Neural cell (in vitro differentiated cells): ENCODE data around the gene ISG15. TPM values are rescaled to one million over a fixed set of nuclear protein-coding genes. Genes with fewer than 3 reads are reported as not detected.

Experiments used
- H2AFZ ChIP-seq: fragments of 200-600, 300-800 bp; sonication (generic), shearing (Covaris generic); 2 replicates; pipeline ENCODE4 v1.6.0; 2014; ENCODE audit warnings: low read depth, mild to moderate bottlenecking, antibody characterized with exemption, low read length, moderate library complexity
- H3F3A ChIP-seq: fragments of 200-600 bp; shearing (Covaris generic); 2 replicates; pipeline ENCODE4 v1.6.1; 2016; ENCODE audit warnings: mild to moderate bottlenecking, moderate library complexity, mixed read lengths, antibody characterized with exemption, low read length; ENCODE audit not compliant: insufficient read depth, poor library complexity, severe bottlenecking
- H3K27ac ChIP-seq: fragments of 200-600, 300-800 bp; sonication (generic), shearing (Covaris generic); 2 replicates; pipeline ENCODE4 v1.5.1; 2014; ENCODE audit warnings: mild to moderate bottlenecking, low read length, moderate library complexity
- H3K27me3 ChIP-seq: fragments of 300-800, 200-600 bp; sonication (generic), shearing (Covaris generic); 2 replicates; pipeline ENCODE4 v1.6.0; 2014; ENCODE audit warnings: mild to moderate bottlenecking, low read depth, low read length, moderate library complexity; ENCODE audit not compliant: insufficient read depth
- H3K36me3 ChIP-seq: fragments of 300-800, 200-600 bp; sonication (generic), shearing (Covaris generic); 2 replicates; pipeline ENCODE4 v1.5.1; 2014; ENCODE audit warnings: mild to moderate bottlenecking, antibody characterized with exemption, low read length, moderate library complexity; ENCODE audit not compliant: insufficient read depth
- H3K4me2 ChIP-seq: fragments of 300-800, 200-600 bp; sonication (generic), shearing (Covaris generic); 2 replicates; pipeline ENCODE4 v1.6.0; 2014; ENCODE audit warnings: mild to moderate bottlenecking, low read length
- H3K4me3 ChIP-seq: fragments of 300-800, 200-600 bp; sonication (generic), shearing (Covaris generic); 2 replicates; pipeline ENCODE4 v1.5.1; 2014; ENCODE audit warnings: mild to moderate bottlenecking, low read length, moderate library complexity
- H3K79me2 ChIP-seq: fragments of 200-600 bp; shearing (Covaris generic); replicated peaks from 2 replicates; pipeline ENCODE4 v1.6.0; 2014; ENCODE audit warnings: mild to moderate bottlenecking, low read length, moderate library complexity; ENCODE audit not compliant: insufficient read depth
- H3K9ac ChIP-seq: fragments of 300-800, 200-600 bp; sonication (generic), shearing (Covaris generic); 2 replicates; pipeline ENCODE4 v1.6.1; 2016; ENCODE audit warnings: mild to moderate bottlenecking, low read length, mixed read lengths
- H3K9me2 ChIP-seq: fragments of 200-600 bp; shearing (Covaris generic); 2 replicates; pipeline ENCODE4 v1.6.1; 2016; ENCODE audit warnings: mild to moderate bottlenecking, low read length, mixed read lengths; ENCODE audit not compliant: insufficient read depth
- H3K9me3 ChIP-seq: fragments of 200-600, 300-800 bp; sonication (generic), shearing (Covaris generic); 2 replicates; pipeline ENCODE4 v1.6.1; 2016; ENCODE audit warnings: mild to moderate bottlenecking, mixed run types, low read length, moderate library complexity, mixed read lengths
- H4K20me1 ChIP-seq: fragments of 200-600 bp; shearing (Covaris generic); 2 replicates; pipeline ENCODE4 v1.6.1; 2016; ENCODE audit warnings: mild to moderate bottlenecking, mixed run types; ENCODE audit not compliant: insufficient read depth
- EP300 ChIP-seq: fragments of 450-650 bp; conservative IDR thresholded peaks from 2 replicates; pipeline ENCODE4 v1.6.1; 2014; ENCODE audit warnings: antibody characterized with exemption, mild to moderate bottlenecking, moderate library complexity; ENCODE audit not compliant: poor library complexity, severe bottlenecking
- EZH2 ChIP-seq: fragments of 200-600, 300-800 bp; shearing (Covaris generic), sonication (generic); IDR thresholded peaks from 2 replicates; pipeline ENCODE4 v1.6.1; 2014; ENCODE audit warnings: antibody characterized with exemption, low read length, borderline replicate concordance, mild to moderate bottlenecking; ENCODE audit not compliant: insufficient read depth, poor library complexity, severe bottlenecking
- MXI1 ChIP-seq: fragments of 450-650 bp; conservative IDR thresholded peaks from 2 replicates; pipeline ENCODE4 v1.6.1; 2014; ENCODE audit warnings: antibody characterized with exemption, mild to moderate bottlenecking; ENCODE audit not compliant: poor library complexity, severe bottlenecking
- POLR2AphosphoS5 ChIP-seq: IDR thresholded peaks from 2 replicates; pipeline ENCODE4 v1.6.1; 2012
- RAD21 ChIP-seq: fragments of 450-650 bp; conservative IDR thresholded peaks from 2 replicates; pipeline ENCODE4 v1.6.1; 2014; ENCODE audit warnings: antibody characterized with exemption, mild to moderate bottlenecking, moderate library complexity
- SMC3 ChIP-seq: fragments of 450-650 bp; conservative IDR thresholded peaks from 2 replicates; pipeline ENCODE4 v1.6.1; 2014; ENCODE audit warnings: antibody characterized with exemption, mild to moderate bottlenecking, moderate library complexity; ENCODE audit not compliant: poor library complexity
- TAF1 ChIP-seq: IDR thresholded peaks from 2 replicates; pipeline ENCODE4 v1.6.1; 2012; ENCODE audit warnings: low read depth
- polyA plus RNA-seq: library from polyadenylated mRNA; depleted of rRNA; stranded (reverse); fragments of >200 nt; gene quantifications from 2 replicates; pipeline ENCODE4 v1.2.3, GENCODE V29; 2014
- TF ChIP-seq, protein P1 (sequence below): IDR thresholded peaks from 2 replicates; pipeline ENCODE4 v1.6.1; 2012; ENCODE audit warnings: borderline replicate concordance
- TF ChIP-seq, protein P2 (sequence below): fragments of 450-650 bp; IDR thresholded peaks from 2 replicates; pipeline ENCODE4 v1.5.1; 2014; ENCODE audit warnings: antibody characterized with exemption, mild to moderate bottlenecking, moderate library complexity; ENCODE audit not compliant: poor library complexity, severe bottlenecking

The ISG15 gene
- polyA plus RNA-seq, 1 donor from 2014 or later, result 8.0 TPM

DNA sequence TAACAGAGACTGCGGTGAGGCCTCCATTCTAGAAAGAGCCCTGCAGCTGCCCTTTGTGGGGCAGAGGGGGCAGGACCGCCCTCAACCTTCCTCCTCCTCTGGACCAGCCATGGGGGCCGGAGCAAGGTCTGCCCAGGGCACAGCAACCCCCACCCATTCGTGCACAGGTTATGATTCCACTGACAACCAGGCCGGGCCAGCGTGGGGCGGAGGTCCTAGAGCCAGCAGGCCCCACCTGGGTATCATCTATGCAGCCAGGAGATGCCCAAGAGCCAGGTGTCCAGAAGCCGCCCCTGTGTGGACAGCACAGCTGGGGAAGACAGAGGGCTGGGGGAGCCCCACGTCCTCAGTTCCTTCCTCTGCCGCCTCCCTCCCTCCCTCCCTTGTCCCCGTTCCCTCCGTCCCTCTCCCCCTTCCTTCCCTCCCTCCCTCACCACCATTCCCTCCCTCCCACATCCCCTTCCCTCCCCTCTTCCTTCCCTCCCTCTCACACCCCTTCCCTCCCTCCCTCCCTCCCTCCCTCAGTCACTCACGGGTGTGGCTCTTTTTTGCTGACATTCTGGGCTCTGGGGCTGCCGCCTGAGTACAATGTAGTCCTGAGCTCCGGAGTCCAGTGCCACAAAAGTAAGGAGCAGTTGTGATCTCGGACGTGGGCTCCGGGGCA is 48.5 kb downstream of the ISG15 start:
- no peaks in the 10 kb centered on the region for H3K9me2 ChIP-seq
- no peaks in the 10 kb centered on the region for H4K20me1 ChIP-seq
- H3K9me3 ChIP-seq, result no peaks in the 10 kb centered on the region
- H3K9ac ChIP-seq, result no peak overlapping the region
- no peak overlapping the region for H2AFZ ChIP-seq
- H3F3A ChIP-seq, result no peaks in the 10 kb centered on the region
- H3K79me2 ChIP-seq, result no peaks in the 10 kb centered on the region
- no peaks in the 10 kb centered on the region for H3K36me3 ChIP-seq
- peaks cover 23% of the 10 kb centered on the region for H3K27me3 ChIP-seq
- no peak overlapping the region for H3K4me2 ChIP-seq
- TF ChIP-seq, protein P1, sequence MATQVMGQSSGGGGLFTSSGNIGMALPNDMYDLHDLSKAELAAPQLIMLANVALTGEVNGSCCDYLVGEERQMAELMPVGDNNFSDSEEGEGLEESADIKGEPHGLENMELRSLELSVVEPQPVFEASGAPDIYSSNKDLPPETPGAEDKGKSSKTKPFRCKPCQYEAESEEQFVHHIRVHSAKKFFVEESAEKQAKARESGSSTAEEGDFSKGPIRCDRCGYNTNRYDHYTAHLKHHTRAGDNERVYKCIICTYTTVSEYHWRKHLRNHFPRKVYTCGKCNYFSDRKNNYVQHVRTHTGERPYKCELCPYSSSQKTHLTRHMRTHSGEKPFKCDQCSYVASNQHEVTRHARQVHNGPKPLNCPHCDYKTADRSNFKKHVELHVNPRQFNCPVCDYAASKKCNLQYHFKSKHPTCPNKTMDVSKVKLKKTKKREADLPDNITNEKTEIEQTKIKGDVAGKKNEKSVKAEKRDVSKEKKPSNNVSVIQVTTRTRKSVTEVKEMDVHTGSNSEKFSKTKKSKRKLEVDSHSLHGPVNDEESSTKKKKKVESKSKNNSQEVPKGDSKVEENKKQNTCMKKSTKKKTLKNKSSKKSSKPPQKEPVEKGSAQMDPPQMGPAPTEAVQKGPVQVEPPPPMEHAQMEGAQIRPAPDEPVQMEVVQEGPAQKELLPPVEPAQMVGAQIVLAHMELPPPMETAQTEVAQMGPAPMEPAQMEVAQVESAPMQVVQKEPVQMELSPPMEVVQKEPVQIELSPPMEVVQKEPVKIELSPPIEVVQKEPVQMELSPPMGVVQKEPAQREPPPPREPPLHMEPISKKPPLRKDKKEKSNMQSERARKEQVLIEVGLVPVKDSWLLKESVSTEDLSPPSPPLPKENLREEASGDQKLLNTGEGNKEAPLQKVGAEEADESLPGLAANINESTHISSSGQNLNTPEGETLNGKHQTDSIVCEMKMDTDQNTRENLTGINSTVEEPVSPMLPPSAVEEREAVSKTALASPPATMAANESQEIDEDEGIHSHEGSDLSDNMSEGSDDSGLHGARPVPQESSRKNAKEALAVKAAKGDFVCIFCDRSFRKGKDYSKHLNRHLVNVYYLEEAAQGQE, result no peak
- no peak for TF ChIP-seq EZH2
- no peak for TF ChIP-seq SMC3
- no peak for TF ChIP-seq RAD21
- no peak for TF ChIP-seq POLR2AphosphoS5
- TF ChIP-seq MXI1, result no peak
- TF ChIP-seq TAF1, result no peak
- TF ChIP-seq, protein P2, sequence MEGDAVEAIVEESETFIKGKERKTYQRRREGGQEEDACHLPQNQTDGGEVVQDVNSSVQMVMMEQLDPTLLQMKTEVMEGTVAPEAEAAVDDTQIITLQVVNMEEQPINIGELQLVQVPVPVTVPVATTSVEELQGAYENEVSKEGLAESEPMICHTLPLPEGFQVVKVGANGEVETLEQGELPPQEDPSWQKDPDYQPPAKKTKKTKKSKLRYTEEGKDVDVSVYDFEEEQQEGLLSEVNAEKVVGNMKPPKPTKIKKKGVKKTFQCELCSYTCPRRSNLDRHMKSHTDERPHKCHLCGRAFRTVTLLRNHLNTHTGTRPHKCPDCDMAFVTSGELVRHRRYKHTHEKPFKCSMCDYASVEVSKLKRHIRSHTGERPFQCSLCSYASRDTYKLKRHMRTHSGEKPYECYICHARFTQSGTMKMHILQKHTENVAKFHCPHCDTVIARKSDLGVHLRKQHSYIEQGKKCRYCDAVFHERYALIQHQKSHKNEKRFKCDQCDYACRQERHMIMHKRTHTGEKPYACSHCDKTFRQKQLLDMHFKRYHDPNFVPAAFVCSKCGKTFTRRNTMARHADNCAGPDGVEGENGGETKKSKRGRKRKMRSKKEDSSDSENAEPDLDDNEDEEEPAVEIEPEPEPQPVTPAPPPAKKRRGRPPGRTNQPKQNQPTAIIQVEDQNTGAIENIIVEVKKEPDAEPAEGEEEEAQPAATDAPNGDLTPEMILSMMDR, result no peak
- TF ChIP-seq EP300, result no peak
- no peak overlapping the region for H3K4me3 ChIP-seq
- H3K27ac ChIP-seq, result no peak overlapping the region

DNA sequence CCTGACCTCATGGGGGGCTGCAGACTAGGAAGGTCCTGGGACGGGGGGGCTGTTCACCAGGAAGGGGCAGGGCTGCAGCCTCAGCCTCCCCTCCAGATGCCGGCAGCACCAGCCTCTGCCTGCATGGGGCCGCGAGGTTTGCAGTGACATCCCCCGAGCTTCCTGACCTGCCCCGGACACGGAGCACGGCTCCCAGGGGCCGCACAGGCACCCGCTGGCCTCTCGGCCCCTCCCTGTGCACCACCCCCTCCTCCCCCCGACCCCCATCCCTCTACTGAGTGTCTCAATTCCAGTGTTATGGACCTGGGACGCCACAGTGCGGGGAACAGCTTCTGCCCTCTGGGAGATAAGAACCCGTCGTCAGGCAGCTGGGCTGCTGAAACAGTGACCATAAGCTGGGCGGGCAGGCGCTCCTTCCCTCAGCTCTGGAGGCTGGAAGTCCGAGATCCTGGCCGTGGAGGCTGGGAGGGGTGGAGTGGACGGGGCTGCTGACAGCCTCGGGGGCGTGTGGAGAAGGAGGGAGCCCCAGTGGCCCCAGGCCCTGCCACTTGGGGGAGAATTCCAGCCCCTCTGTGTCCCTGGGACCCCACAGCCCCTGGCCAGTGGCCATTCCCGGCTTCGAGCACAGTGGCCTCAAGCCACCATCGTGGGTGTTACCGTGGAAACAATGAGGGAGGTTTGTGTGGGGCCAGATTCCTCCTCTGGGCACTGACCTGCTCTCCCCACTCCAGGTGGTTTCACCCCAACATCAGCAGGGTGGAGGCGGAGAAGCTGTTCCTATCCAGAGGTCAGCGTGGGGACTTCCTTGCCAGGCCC is 49.3 kb downstream of the ISG15 start:
- H3K9me3 ChIP-seq, result no peaks in the 10 kb centered on the region
- no peaks in the 10 kb centered on the region for H3K79me2 ChIP-seq
- H2AFZ ChIP-seq, result no peak overlapping the region
- no peak overlapping the region for H3K9ac ChIP-seq
- no peaks in the 10 kb centered on the region for H3K36me3 ChIP-seq
- H3F3A ChIP-seq, result no peaks in the 10 kb centered on the region
- H3K9me2 ChIP-seq, result no peaks in the 10 kb centered on the region
- peaks cover 23% of the 10 kb centered on the region for H3K27me3 ChIP-seq
- TF ChIP-seq, protein P2, result no peak
- TF ChIP-seq TAF1, result no peak
- no peaks in the 10 kb centered on the region for H4K20me1 ChIP-seq
- H3K4me2 ChIP-seq, result no peak overlapping the region
- H3K27ac ChIP-seq, result no peak overlapping the region
- H3K4me3 ChIP-seq, result no peak overlapping the region
